ENCODE measurements around the gene RANBP3. TPM values are rescaled to one million over a fixed set of nuclear protein-coding genes. Genes with fewer than 3 reads are reported as not detected.

Gene RANBP3
- total RNA-seq, 2 donors from 2014 or later = 77.4 to 81.4 TPM

DNA sequence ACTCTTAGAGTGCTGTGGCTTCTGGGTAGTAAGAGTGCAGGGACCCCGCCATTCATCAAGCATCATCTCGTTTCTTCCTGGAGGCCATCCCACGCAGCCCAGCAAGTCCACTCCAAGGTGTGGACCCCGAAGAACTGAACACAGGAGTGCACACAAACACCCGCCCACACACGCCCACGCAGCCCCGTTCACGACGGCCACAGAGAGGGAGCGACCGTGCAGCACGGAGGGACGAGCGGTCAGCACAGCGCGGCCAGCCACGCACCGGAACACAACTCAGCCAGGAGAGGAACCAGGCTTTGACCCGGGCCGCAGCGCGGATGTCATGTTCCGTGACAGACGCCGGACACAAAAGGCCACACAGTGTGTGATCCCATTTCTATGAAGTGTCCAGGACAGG is 18.2 kb upstream of the RANBP3 start:
- no peaks in the 10 kb centered on the region for H3K27me3 ChIP-seq (ENCODE audit: control insufficient read depth, insufficient read depth, low read length, poor library complexity, severe bottlenecking)
- no peaks in the 10 kb centered on the region for H3K9me3 ChIP-seq (ENCODE audit: control insufficient read depth, low read length)
- TF ChIP-seq, protein P1, sequence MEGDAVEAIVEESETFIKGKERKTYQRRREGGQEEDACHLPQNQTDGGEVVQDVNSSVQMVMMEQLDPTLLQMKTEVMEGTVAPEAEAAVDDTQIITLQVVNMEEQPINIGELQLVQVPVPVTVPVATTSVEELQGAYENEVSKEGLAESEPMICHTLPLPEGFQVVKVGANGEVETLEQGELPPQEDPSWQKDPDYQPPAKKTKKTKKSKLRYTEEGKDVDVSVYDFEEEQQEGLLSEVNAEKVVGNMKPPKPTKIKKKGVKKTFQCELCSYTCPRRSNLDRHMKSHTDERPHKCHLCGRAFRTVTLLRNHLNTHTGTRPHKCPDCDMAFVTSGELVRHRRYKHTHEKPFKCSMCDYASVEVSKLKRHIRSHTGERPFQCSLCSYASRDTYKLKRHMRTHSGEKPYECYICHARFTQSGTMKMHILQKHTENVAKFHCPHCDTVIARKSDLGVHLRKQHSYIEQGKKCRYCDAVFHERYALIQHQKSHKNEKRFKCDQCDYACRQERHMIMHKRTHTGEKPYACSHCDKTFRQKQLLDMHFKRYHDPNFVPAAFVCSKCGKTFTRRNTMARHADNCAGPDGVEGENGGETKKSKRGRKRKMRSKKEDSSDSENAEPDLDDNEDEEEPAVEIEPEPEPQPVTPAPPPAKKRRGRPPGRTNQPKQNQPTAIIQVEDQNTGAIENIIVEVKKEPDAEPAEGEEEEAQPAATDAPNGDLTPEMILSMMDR (conservative IDR thresholded peaks at IDR 0.05) = no peak
- Mint-ChIP-seq H3K4me3 (no peak overlapping the region), H3K27me3 (ENCODE audit: insufficient read depth) (peaks cover 2% of the 10 kb centered on the region), H3K4me1 (no peaks in the 10 kb centered on the region), H3K36me3 (ENCODE audit: low read depth) (peaks cover 16% of the 10 kb centered on the region), H3K9me3 (peaks cover 15% of the 10 kb centered on the region), H3K27ac (no peak overlapping the region)
- no peak overlapping the region for H3K4me3 ChIP-seq (ENCODE audit: low read length)
- no peak overlapping the region for H3K9ac ChIP-seq (ENCODE audit: extremely low read depth, low read length, poor library complexity, severe bottlenecking)
- no peaks in the 10 kb centered on the region for H3K4me1 ChIP-seq (ENCODE audit: control insufficient read depth, insufficient read depth, low read length)
- WGBS, 2 experiments (ENCODE audit: insufficient coverage in 1 of 2, insufficient read length in 1 of 2) = 93 to 94% methylated on average over 25 to 26 of the region's 26 CpGs
- no peaks in the 10 kb centered on the region for H3K36me3 ChIP-seq (ENCODE audit: control insufficient read depth, insufficient read depth, low read length)
- DNase-seq = no peak
- no peak overlapping the region for H3K27ac ChIP-seq (ENCODE audit: low read depth, low read length)

DNA sequence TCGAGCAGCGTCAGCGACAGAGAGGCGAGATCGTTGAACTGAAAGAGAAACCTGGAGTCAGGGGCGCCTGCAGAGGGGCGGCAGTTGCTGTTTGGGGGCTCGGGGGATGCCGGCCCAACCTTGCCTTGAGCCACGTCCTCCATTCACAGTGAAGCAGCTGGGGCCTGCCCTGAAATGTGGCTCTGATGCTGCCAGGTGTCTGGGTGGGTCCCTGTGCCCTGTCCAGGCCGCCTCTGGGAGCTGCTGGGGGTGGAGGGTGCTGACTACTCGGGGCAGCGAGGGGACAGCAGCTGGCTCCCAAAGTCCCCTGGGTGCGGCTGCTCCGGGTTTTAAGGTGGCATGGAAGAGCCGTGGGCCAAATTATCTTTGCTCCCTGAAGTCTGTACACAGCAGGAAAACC is 17.7 kb upstream of the RANBP3 start:
- Histone ChIP-seq H3K9me3 (ENCODE audit: control insufficient read depth, low read length) (no peaks in the 10 kb centered on the region), H3K4me3 (ENCODE audit: low read length) (no peak overlapping the region), H3K36me3 (ENCODE audit: control insufficient read depth, insufficient read depth, low read length) (no peaks in the 10 kb centered on the region), H3K27ac (ENCODE audit: low read depth, low read length) (no peak overlapping the region), H3K9ac (ENCODE audit: extremely low read depth, low read length, poor library complexity, severe bottlenecking) (no peak overlapping the region), H3K27me3 (ENCODE audit: control insufficient read depth, insufficient read depth, low read length, poor library complexity, severe bottlenecking) (no peaks in the 10 kb centered on the region), H3K4me1 (ENCODE audit: control insufficient read depth, insufficient read depth, low read length) (no peaks in the 10 kb centered on the region)
- WGBS, 2 experiments (ENCODE audit: insufficient coverage in 1 of 2, insufficient read length in 1 of 2) = 90 to 98% methylated on average over 9 to 16 of the region's 16 CpGs
- Mint-ChIP-seq H3K27me3 (ENCODE audit: insufficient read depth) (peaks cover 2% of the 10 kb centered on the region), H3K9me3 (peaks cover 14% of the 10 kb centered on the region), H3K4me3 (no peak overlapping the region), H3K36me3 (ENCODE audit: low read depth) (peaks cover 11% of the 10 kb centered on the region), H3K4me1 (no peaks in the 10 kb centered on the region), H3K27ac (no peak overlapping the region)
- TF ChIP-seq, protein P1 (conservative IDR thresholded peaks at IDR 0.05) = no peak
- DNase-seq = no peak

DNA sequence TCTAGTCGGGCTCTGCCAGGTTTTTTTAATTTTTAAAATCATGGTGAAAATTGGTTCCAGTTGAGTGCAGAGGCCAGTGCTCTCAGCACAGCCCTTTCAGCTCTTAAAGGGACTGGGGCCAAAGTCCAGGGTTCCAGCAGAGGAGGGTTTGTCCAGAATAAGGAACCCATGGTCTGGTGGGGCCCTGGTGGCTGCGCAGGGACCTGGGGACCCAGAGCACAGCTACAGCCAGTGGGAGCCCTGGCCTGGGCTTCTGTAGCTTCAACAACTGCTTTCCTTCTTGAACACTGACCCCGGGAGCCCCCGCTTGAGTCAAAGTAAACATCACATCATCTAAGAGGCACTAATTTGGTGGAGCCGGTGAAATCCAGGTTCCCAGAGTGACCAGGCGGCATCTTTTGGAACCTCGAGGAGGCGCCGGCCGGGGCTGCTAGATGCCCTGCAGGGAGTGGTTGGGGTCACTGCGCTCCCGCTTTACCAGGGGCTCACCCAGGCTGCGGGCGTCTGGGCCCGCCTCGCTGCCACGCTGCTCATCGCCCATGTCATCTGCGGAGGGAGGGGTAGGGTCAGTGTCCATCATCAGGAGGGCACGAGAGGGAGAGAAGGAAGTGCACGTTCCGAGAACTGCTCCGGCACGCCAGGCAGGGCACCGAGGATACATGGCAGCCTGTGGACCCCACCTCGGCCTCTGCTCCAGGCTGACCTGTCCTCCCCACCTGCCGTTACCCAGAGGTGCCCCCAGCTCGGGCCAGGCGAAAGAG is 16.6 kb upstream of the RANBP3 start:
- no peaks in the 10 kb centered on the region for H3K27me3 ChIP-seq (ENCODE audit: control insufficient read depth, insufficient read depth, low read length, poor library complexity, severe bottlenecking)
- no peaks in the 10 kb centered on the region for H3K4me1 ChIP-seq (ENCODE audit: control insufficient read depth, insufficient read depth, low read length)
- H3K27ac Mint-ChIP-seq = no peak overlapping the region
- H3K9me3 Mint-ChIP-seq = peaks cover 8% of the 10 kb centered on the region
- H3K27me3 Mint-ChIP-seq (ENCODE audit: insufficient read depth) = peaks cover 2% of the 10 kb centered on the region
- no peak overlapping the region for H3K4me3 Mint-ChIP-seq
- TF ChIP-seq, protein P1 (conservative IDR thresholded peaks at IDR 0.05) = no peak
- H3K4me1 Mint-ChIP-seq = no peaks in the 10 kb centered on the region
- H3K27ac ChIP-seq (ENCODE audit: low read depth, low read length) = no peak overlapping the region
- H3K36me3 Mint-ChIP-seq (ENCODE audit: low read depth) = peaks cover 3% of the 10 kb centered on the region
- 95 to 97% methylated on average over 25 to 29 of the region's 29 CpGs for WGBS, 2 experiments (ENCODE audit: insufficient coverage in 1 of 2, insufficient read length in 1 of 2)
- H3K36me3 ChIP-seq (ENCODE audit: control insufficient read depth, insufficient read depth, low read length) = no peaks in the 10 kb centered on the region
- H3K4me3 ChIP-seq (ENCODE audit: low read length) = no peak overlapping the region
- DNase-seq = no peak
- H3K9ac ChIP-seq (ENCODE audit: extremely low read depth, low read length, poor library complexity, severe bottlenecking) = no peak overlapping the region
- no peaks in the 10 kb centered on the region for H3K9me3 ChIP-seq (ENCODE audit: control insufficient read depth, low read length)

All from endodermal cell (in vitro differentiated cells).